ENCODE data around the gene CLIP4.
"Not testable (repeated sequence)": the region's sequence is repeated elsewhere in the genome, so short reads cannot be mapped to it uniquely, and the experiment has no call there.

Gene CLIP4

GRCh38 chr2:29074411-29074810, 40.8 kb upstream of the CLIP4 start, which contains the start of gene PCARE:
PCARE (minus strand) TSS chr2:29074523; CDS start chr2:29074261, 262 bp downstream.
- Histone ChIP-seq H3K9me3 (ENCODE audit: control insufficient read depth in 1 of 2, low read length in 2 of 2) (no peaks in the 10 kb centered on the region), H3K27me3 (ENCODE audit: control insufficient read depth in 1 of 2, insufficient read depth in 2 of 2, low read length in 2 of 2) (peaks cover 0 to 3% of the 10 kb centered on the region in 2 donors), H3K36me3 (ENCODE audit: control insufficient read depth in 1 of 2, insufficient read depth in 2 of 2, low read length in 2 of 2) (no peaks in the 10 kb centered on the region), H3K9ac (ENCODE audit: low read depth in 1 of 2, low read length in 2 of 2) (no peak within 1 kb of the TSS), H3K4me1 (ENCODE audit: control insufficient read depth in 1 of 2, insufficient read depth in 2 of 2, low read length in 2 of 2) (no peaks in the 10 kb centered on the region), H3K27ac (ENCODE audit: low read depth, low read length) (no peak within 1 kb of the TSS), H3K4me3 (ENCODE audit: low read depth in 1 of 2, low read length in 2 of 2) (no peak within 1 kb of the TSS)

- Histone ChIP-seq H3K4me3 (ENCODE audit: low read depth in 1 of 2, low read length in 2 of 2) (no peak overlapping the region), H3K36me3 (ENCODE audit: control insufficient read depth in 1 of 2, insufficient read depth in 2 of 2, low read length in 2 of 2) (no peaks in the 10 kb centered on the region), H3K4me1 (ENCODE audit: control insufficient read depth in 1 of 2, insufficient read depth in 2 of 2, low read length in 2 of 2) (no peaks in the 10 kb centered on the region), H3K9me3 (ENCODE audit: control insufficient read depth in 1 of 2, low read length in 2 of 2) (peaks cover 0 to 4% of the 10 kb centered on the region in 2 donors), H3K9ac (ENCODE audit: low read depth in 1 of 2, low read length in 2 of 2) (no peak overlapping the region), H3K27me3 (ENCODE audit: control insufficient read depth in 1 of 2, insufficient read depth in 2 of 2, low read length in 2 of 2) (peaks cover 0 to 3% of the 10 kb centered on the region in 2 donors), H3K27ac (ENCODE audit: low read depth, low read length) (no peak overlapping the region)
Observed at GRCh38 chr2:29075894-29076705, 39.1 kb upstream of the CLIP4 start.

- Histone ChIP-seq H3K4me1 (ENCODE audit: control insufficient read depth in 1 of 2, insufficient read depth in 2 of 2, low read length in 2 of 2) (no peaks in the 10 kb centered on the region), H3K4me3 (ENCODE audit: low read depth in 1 of 2, low read length in 2 of 2) (no peak overlapping the region), H3K36me3 (ENCODE audit: control insufficient read depth in 1 of 2, insufficient read depth in 2 of 2, low read length in 2 of 2) (no peaks in the 10 kb centered on the region), H3K9me3 (ENCODE audit: control insufficient read depth in 1 of 2, low read length in 2 of 2) (peaks cover 0 to 4% of the 10 kb centered on the region in 2 donors), H3K9ac (ENCODE audit: low read depth in 1 of 2, low read length in 2 of 2) (no peak overlapping the region), H3K27ac (ENCODE audit: low read depth, low read length) (no peak overlapping the region), H3K27me3 (ENCODE audit: control insufficient read depth in 1 of 2, insufficient read depth in 2 of 2, low read length in 2 of 2) (no peaks in the 10 kb centered on the region)
Observed at GRCh38 chr2:29079887-29080286, 35.3 kb upstream of the CLIP4 start.

GRCh38 chr2:29080886-29081743, 34.1 kb upstream of the CLIP4 start:
- no peak overlapping the region for H3K27ac ChIP-seq (ENCODE audit: low read depth, low read length)
- H3K36me3 ChIP-seq (ENCODE audit: control insufficient read depth in 1 of 2, insufficient read depth in 2 of 2, low read length in 2 of 2), result no peaks in the 10 kb centered on the region
- peaks cover 0 to 4% of the 10 kb centered on the region in 2 donors for H3K9me3 ChIP-seq (ENCODE audit: control insufficient read depth in 1 of 2, low read length in 2 of 2)
- no peak overlapping the region for H3K4me3 ChIP-seq (ENCODE audit: low read depth in 1 of 2, low read length in 2 of 2)
- no peaks in the 10 kb centered on the region for H3K27me3 ChIP-seq (ENCODE audit: control insufficient read depth in 1 of 2, insufficient read depth in 2 of 2, low read length in 2 of 2)
- no peaks in the 10 kb centered on the region for H3K4me1 ChIP-seq (ENCODE audit: control insufficient read depth in 1 of 2, insufficient read depth in 2 of 2, low read length in 2 of 2)
- H3K9ac ChIP-seq (ENCODE audit: low read depth in 1 of 2, low read length in 2 of 2), result no peak overlapping the region

- no peak overlapping the region for H3K27ac ChIP-seq (ENCODE audit: low read depth, low read length)
- no peaks in the 10 kb centered on the region for H3K4me1 ChIP-seq (ENCODE audit: control insufficient read depth in 1 of 2, insufficient read depth in 2 of 2, low read length in 2 of 2)
- no peak overlapping the region for H3K4me3 ChIP-seq (ENCODE audit: low read depth in 1 of 2, low read length in 2 of 2)
- peaks cover 0 to 4% of the 10 kb centered on the region in 2 donors for H3K9me3 ChIP-seq (ENCODE audit: control insufficient read depth in 1 of 2, low read length in 2 of 2)
- H3K9ac ChIP-seq (ENCODE audit: low read depth in 1 of 2, low read length in 2 of 2), result no peak overlapping the region
- H3K27me3 ChIP-seq (ENCODE audit: control insufficient read depth in 1 of 2, insufficient read depth in 2 of 2, low read length in 2 of 2), result no peaks in the 10 kb centered on the region
- no peaks in the 10 kb centered on the region for H3K36me3 ChIP-seq (ENCODE audit: control insufficient read depth in 1 of 2, insufficient read depth in 2 of 2, low read length in 2 of 2)
Observed at GRCh38 chr2:29082804-29083495, 32.3 kb upstream of the CLIP4 start.

GRCh38 chr2:29084554-29084953, 30.7 kb upstream of the CLIP4 start:
- Histone ChIP-seq H3K4me1 (ENCODE audit: control insufficient read depth in 1 of 2, insufficient read depth in 2 of 2, low read length in 2 of 2) (no peaks in the 10 kb centered on the region), H3K4me3 (ENCODE audit: low read depth in 1 of 2, low read length in 2 of 2) (no peak overlapping the region), H3K36me3 (ENCODE audit: control insufficient read depth in 1 of 2, insufficient read depth in 2 of 2, low read length in 2 of 2) (no peaks in the 10 kb centered on the region), H3K9me3 (ENCODE audit: control insufficient read depth in 1 of 2, low read length in 2 of 2) (peaks cover 0 to 4% of the 10 kb centered on the region in 2 donors), H3K27ac (ENCODE audit: low read depth, low read length) (no peak overlapping the region), H3K27me3 (ENCODE audit: control insufficient read depth in 1 of 2, insufficient read depth in 2 of 2, low read length in 2 of 2) (no peaks in the 10 kb centered on the region), H3K9ac (ENCODE audit: low read depth in 1 of 2, low read length in 2 of 2) (no peak overlapping the region)

- not testable (repeated sequence) for H3K9me3 ChIP-seq (ENCODE audit: control insufficient read depth in 1 of 2, low read length in 2 of 2); H3K36me3 ChIP-seq (ENCODE audit: control insufficient read depth in 1 of 2, insufficient read depth in 2 of 2, low read length in 2 of 2); H3K9ac ChIP-seq (ENCODE audit: low read depth in 1 of 2, low read length in 2 of 2); H3K27ac ChIP-seq (ENCODE audit: low read depth, low read length); H3K27me3 ChIP-seq (ENCODE audit: control insufficient read depth in 1 of 2, insufficient read depth in 2 of 2, low read length in 2 of 2); H3K4me1 ChIP-seq (ENCODE audit: control insufficient read depth in 1 of 2, insufficient read depth in 2 of 2, low read length in 2 of 2); H3K4me3 ChIP-seq (ENCODE audit: low read depth in 1 of 2, low read length in 2 of 2)
Observed at GRCh38 chr2:29090311-29090710, 24.9 kb upstream of the CLIP4 start.

GRCh38 chr2:29096969-29097368, 18.2 kb upstream of the CLIP4 start:
- Histone ChIP-seq H3K27ac (ENCODE audit: low read depth, low read length) (no peak overlapping the region), H3K9me3 (ENCODE audit: control insufficient read depth in 1 of 2, low read length in 2 of 2) (no peaks in the 10 kb centered on the region), H3K27me3 (ENCODE audit: control insufficient read depth in 1 of 2, insufficient read depth in 2 of 2, low read length in 2 of 2) (no peaks in the 10 kb centered on the region), H3K36me3 (ENCODE audit: control insufficient read depth in 1 of 2, insufficient read depth in 2 of 2, low read length in 2 of 2) (no peaks in the 10 kb centered on the region), H3K4me3 (ENCODE audit: low read depth in 1 of 2, low read length in 2 of 2) (no peak overlapping the region), H3K4me1 (ENCODE audit: control insufficient read depth in 1 of 2, insufficient read depth in 2 of 2, low read length in 2 of 2) (no peaks in the 10 kb centered on the region), H3K9ac (ENCODE audit: low read depth in 1 of 2, low read length in 2 of 2) (no peak overlapping the region)

GRCh38 chr2:29097569-29097968, 17.6 kb upstream of the CLIP4 start:
- no peaks in the 10 kb centered on the region for H3K4me1 ChIP-seq (ENCODE audit: control insufficient read depth in 1 of 2, insufficient read depth in 2 of 2, low read length in 2 of 2)
- H3K9ac ChIP-seq (ENCODE audit: low read depth in 1 of 2, low read length in 2 of 2), result no peak overlapping the region
- no peaks in the 10 kb centered on the region for H3K27me3 ChIP-seq (ENCODE audit: control insufficient read depth in 1 of 2, insufficient read depth in 2 of 2, low read length in 2 of 2)
- no peak overlapping the region for H3K27ac ChIP-seq (ENCODE audit: low read depth, low read length)
- no peaks in the 10 kb centered on the region for H3K36me3 ChIP-seq (ENCODE audit: control insufficient read depth in 1 of 2, insufficient read depth in 2 of 2, low read length in 2 of 2)
- H3K4me3 ChIP-seq (ENCODE audit: low read depth in 1 of 2, low read length in 2 of 2), result no peak overlapping the region
- H3K9me3 ChIP-seq (ENCODE audit: control insufficient read depth in 1 of 2, low read length in 2 of 2), result no peaks in the 10 kb centered on the region

GRCh38 chr2:29100564-29100963, 14.7 kb upstream of the CLIP4 start:
- Histone ChIP-seq H3K9me3 (ENCODE audit: control insufficient read depth in 1 of 2, low read length in 2 of 2) (no peaks in the 10 kb centered on the region), H3K4me3 (ENCODE audit: low read depth in 1 of 2, low read length in 2 of 2) (no peak overlapping the region), H3K27ac (ENCODE audit: low read depth, low read length) (no peak overlapping the region), H3K4me1 (ENCODE audit: control insufficient read depth in 1 of 2, insufficient read depth in 2 of 2, low read length in 2 of 2) (no peaks in the 10 kb centered on the region), H3K36me3 (ENCODE audit: control insufficient read depth in 1 of 2, insufficient read depth in 2 of 2, low read length in 2 of 2) (no peaks in the 10 kb centered on the region), H3K9ac (ENCODE audit: low read depth in 1 of 2, low read length in 2 of 2) (no peak overlapping the region), H3K27me3 (ENCODE audit: control insufficient read depth in 1 of 2, insufficient read depth in 2 of 2, low read length in 2 of 2) (no peaks in the 10 kb centered on the region)

All from duodenal mucosa (tissue), 2 donors.